GM11168 (cell line): Measurements from ENCODE around the gene LIME1.

ENCODE experiments used
- in situ Hi-C: fragments of 300-500 bp; cut with MboI; formaldehyde crosslinking; loops from one replicate; pipeline ENCODE4 v1.12.0; 2022; ENCODE audit warnings: low sequenced_read_pairs; ENCODE audit not compliant: unreplicated experiment

LIME1 gene

GRCh38 chr20:63736893-63737694 lies 630 bp downstream of the LIME1 start:
- in situ Hi-C loops: no loop called here

DNA sequence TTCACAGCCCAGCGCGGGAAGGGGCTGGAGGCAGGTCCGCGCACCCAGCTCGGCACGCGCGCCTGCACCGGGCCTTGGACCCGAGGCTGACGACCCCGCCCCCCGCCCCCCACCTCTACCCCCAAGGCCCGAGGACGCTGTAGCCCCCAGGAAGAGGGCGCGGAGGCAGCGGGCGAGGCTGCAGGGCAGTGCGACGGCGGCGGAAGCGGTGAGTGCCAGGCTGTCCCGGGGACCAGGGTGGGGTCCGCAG lies 1.2 kb downstream of the LIME1 start:
- in situ Hi-C loops: no loop called here

DNA sequence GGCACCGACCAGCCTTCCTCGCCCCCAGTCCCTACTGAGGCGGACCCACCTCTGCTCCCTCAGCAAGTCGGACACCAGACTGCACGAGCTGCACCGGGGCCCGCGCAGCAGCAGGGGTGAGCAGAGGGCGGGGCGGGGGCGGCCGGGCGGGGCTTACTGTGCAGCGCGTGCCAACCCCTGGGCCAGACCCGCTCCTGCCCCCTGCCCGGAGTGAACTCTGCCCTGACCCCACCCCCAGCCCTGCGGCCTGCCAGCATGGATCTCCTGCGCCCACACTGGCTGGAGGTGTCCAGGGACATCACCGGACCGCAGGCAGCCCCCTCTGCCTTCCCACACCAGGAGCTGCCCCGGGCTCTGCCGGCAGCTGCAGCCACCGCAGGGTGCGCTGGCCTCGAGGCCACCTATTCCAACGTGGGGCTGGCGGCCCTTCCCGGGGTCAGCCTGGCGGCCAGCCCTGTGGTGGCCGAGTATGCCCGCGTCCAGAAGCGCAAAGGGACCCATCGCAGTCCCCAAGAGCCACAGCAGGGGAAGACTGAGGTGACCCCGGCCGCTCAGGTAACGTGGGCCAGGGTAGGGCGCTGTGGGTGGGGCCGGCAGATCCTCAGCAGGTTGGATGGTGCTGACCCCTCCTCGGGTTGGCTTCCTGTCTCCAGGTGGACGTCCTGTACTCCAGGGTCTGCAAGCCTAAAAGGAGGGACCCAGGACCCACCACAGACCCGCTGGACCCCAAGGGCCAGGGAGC lies 1.7 kb downstream of the LIME1 start:
- in situ Hi-C loops: no loop called here

GRCh38 chr20:63738687-63739129 lies 2.2 kb downstream of the LIME1 start:
- in situ Hi-C loops: no loop called here

- in situ Hi-C loops: no loop called here
Observed at GRCh38 chr20:63739130-63740069, 2.9 kb downstream of the LIME1 start, which contains the start of gene SLC2A4RG. TSS of gene SLC2A4RG (plus strand) at chr20:63739776. CDS start at chr20:63739913, 137 bp downstream.

- in situ Hi-C loops: no loop called here
Observed at GRCh38 chr20:63740070-63740626, 3.7 kb downstream of the LIME1 start.

GRCh38 chr20:63740627-63741353 lies 4.3 kb downstream of the LIME1 start:
- in situ Hi-C loops: no loop called here

GRCh38 chr20:63741354-63741675 lies 4.9 kb downstream of the LIME1 start:
- in situ Hi-C loops: no loop called here

GRCh38 chr20:63741676-63742380 lies 5.4 kb downstream of the LIME1 start:
- in situ Hi-C loops: no loop called here

DNA sequence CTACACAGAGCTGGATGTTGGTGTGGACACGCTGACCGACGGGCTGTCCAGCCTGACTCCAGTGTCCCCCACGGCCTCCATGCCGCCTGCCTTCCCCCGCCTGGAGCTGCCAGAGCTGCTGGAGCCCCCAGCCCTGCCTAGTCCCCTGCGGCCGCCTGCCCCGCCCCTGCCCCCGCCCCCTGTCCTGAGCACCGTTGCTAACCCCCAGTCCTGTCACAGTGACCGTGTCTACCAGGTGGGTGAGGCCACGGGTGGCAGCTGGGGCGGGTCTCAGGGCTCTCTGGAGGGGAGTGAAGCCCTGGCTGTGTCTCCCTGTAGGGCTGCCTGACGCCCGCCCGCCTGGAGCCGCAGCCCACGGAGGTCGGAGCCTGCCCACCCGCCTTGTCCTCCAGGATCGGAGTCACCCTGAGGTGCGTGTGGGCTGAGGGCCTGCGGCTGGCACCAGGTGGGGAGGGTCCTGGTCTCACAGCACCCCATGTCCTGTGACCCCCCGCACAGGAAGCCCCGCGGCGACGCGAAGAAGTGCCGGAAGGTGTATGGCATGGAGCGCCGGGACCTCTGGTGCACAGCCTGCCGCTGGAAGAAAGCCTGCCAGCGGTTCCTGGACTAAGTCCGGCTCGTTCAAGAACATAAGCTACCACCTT lies 6.0 kb downstream of the LIME1 start:
- in situ Hi-C loops: no loop called here

- in situ Hi-C loops: no loop called here
Observed at GRCh38 chr20:63743210-63743970, 6.9 kb downstream of the LIME1 start.

DNA sequence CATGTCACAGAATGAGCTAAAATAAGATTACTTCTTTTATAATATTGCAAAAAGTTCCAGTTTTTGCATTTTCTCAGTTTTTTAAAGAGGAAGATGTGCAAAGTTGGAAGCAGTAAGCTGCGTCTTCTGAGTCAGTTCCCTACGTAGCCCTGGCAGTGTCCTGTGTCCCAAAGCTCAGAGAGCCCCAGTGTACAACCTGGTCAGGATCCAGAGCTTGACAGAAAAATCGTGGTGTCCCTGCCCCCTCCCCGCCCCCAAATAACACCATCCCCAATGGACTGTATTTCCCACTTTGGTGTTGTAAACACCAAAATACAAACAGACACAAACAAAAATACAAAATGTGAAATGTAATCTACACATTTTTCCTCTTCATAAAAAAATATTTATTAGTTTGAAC lies 7.7 kb downstream of the LIME1 start:
- in situ Hi-C loops: no loop called here

DNA sequence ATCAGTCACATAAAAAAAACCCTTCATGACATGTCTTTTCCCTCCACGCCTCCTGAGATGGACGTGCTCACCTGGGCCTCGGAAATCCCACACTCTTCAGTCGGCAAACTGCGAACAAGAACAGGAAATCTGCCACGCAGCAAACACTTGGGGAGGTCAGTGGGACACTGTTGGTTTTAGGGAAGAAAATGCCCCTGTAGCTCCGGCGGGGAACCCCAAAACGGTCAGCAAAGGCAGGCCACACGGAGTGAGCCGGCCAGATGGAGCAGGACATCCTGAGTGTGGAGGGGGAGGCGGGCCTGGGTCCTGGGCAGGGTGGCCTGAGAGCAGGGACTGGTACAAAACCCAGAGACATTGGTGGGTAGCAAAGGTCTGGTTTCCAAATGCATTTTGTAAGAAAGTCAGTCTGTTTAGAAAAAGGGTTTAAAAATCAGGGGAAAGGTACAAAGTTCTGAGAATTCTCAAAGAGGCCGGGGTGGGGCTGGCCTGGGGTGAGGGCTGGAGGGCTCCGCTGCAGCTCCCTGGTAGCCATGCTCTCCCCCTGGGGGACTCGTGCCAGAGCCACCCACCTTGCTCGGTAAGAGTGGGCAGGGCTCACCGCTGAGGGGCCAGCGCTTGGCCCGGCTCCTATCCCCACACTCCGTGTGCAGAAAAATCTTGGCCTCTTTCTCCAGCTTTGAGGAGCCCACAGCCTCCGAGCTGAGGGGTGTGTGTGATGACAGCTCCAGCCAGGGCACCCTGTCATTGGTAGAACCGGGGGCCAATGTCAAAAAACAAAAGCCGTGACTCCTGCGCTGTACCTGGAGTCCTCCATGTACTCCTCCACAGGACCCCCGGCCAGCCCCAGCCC lies 8.3 kb downstream of the LIME1 start:
- in situ Hi-C loops: no loop called here

- in situ Hi-C loops: no loop called here
Observed at GRCh38 chr20:63745424-63745805, 9.0 kb downstream of the LIME1 start.

DNA sequence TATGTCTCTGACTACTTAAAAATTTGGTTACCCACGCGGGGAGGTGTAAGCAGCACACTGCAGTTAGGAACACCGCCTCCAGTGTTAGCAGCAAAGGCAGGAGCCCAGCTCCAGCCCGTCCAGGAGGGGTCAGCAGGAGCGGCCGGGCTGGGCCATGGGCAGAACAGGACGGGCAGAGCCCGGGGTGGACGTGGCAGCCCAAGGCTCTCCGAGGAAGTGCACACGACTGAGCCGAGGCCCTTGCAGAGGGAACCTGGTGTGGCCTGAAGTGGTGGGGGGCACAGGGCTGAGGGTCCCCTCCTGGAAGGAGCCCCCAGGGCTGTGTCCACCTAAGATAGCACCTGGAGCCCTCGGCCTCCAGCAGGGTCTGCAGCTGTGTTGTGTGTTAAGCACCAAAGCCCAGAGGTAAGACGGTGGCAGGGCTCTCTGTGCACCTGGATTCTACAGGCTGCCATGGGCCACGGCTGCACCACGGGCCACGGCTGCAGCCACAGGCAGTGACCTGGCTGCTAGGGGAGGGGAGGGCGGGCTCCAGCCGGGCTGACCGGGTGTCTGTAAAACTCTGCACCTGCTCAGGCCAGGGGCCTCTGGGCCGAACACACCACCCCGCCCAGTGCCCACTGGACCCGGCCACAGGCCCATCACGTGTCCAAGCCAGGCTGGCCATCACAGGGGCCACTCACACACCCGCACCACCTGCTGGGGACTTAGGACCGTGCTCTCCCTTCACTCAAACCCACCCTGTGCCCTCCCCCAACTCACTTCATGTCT lies 9.7 kb downstream of the LIME1 start:
- in situ Hi-C loops: no loop called here

DNA sequence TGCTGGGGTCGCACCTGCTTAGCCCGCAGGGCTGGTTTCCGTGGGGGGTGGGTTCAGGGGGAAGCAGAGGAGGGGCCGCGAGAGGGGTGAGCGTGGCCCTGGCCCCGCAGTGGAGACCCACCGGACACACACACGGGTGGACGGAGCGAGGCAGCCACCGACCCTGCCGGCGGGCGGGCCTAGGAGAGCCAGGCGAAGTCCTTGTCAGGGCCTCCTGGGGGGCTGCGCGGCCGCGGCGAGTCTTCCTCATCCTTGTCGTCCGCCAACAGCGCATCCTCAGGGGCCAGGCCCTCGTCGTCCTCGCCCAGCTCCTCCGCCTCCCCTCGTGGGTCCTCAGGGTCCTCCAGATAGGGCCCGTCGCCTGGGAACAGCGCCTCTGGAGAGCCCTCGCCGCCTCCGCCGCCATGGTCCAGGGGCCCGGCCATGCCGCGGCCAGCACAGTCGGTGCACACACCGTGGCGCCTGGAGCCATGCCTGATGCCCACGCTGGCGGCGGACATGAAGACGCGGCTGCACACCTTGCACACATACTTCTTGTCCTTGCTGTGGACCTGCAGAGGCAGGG lies 10.4 kb downstream of the LIME1 start:
- in situ Hi-C loops: no loop called here
